ENCODE results near the gene ELF5.

The ELF5 gene

DNA sequence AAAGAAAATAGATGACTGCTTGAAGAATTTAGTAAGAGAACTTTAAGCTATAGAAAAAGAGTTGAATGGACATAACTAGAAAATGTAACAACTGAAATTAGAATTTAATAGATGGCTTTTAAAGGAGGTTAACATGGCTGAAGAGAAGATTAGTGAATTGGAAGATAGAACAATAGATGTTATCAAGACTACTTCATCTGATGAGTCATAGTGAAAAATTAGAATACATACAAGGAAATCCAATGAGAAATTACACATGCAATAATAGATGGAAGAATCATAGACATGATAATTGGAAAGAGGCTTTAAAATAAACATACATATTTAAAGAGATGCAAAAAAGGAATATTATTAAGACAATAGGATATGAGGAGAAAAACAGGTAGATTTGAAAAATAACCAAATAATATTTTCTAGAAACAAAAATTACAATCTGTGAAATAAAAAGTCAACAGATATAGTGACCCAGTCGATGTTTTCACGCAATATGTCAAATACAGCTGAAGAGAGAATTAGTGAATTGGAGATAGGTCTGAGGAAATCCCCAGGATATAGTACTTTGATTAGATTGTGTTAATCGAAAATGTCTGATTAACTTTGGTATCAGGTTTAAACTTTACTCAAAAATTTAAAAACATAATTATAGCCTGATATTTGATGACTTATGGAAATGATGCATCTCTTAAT is 46.6 kb downstream of the ELF5 start:
- no peak for ATAC-seq (replicated peaks)
- H3K27ac Mint-ChIP-seq = no peak overlapping the region
- H3K4me1 Mint-ChIP-seq = peaks cover 5 to 6% of the 10 kb centered on the region in 2 donors
- H3K9me3 Mint-ChIP-seq = peaks cover 6 to 10% of the 10 kb centered on the region in 2 donors
- H3K4me3 Mint-ChIP-seq = no peak overlapping the region
- H3K27me3 Mint-ChIP-seq = no peaks in the 10 kb centered on the region
- peaks cover 52 to 62% of the 10 kb centered on the region in 2 donors for H3K36me3 Mint-ChIP-seq
- no peak for DNase-seq

DNA sequence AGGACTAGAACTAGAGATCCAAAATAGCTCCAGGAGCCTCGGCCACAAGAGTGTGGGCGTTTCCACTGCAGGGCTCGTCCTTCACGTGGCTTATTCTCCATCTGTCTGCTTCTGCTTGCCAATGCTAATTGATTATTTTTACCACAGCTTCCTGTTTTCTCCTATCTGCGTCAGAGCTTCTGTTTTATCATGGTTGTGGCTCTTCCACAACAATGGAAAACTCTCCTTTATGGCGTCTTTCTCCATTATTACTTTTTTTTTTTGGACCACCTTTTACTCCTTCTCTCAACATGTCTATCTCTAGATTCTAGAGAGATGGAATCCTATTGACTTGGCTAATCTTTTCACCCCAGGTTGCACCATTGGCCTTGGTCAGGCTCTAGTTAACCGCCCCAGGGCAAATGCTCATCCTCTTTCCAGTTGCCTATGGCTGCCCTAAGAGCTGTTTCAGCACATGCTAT is 49.0 kb downstream of the ELF5 start:
- H3K4me1 Mint-ChIP-seq = peaks cover 5 to 6% of the 10 kb centered on the region in 2 donors
- no peak overlapping the region for H3K4me3 Mint-ChIP-seq
- H3K27me3 Mint-ChIP-seq = no peaks in the 10 kb centered on the region
- peak in 1 of 2 donors; percentile 42 for ATAC-seq (replicated peaks)
- DNase-seq = no peak
- peaks cover 52 to 72% of the 10 kb centered on the region in 2 donors for H3K36me3 Mint-ChIP-seq
- H3K27ac Mint-ChIP-seq = peak overlapping the region; percentile 83
- H3K9me3 Mint-ChIP-seq = peaks cover 6 to 10% of the 10 kb centered on the region in 2 donors

DNA sequence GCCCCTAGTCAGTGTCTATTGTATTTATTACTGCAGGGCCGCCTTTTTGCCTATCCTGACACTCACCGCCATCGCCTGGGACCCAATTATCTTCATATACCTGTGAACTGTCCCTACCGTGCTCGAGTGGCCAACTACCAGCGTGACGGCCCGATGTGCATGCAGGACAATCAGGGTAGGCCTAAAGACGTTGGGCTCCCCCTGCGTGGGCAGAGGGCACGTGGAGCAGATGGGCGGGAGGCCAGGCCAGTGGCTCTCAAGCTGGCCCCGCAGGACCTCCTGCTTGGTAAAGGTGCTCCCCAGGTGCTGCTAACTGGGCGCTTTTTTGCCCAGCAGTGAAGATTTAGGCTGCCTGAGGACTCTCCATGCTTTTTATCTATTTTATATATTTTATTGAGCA is 52.4 kb downstream of the ELF5 start:
- no peak for ATAC-seq (replicated peaks)
- H3K4me1 Mint-ChIP-seq = peaks cover 3 to 6% of the 10 kb centered on the region in 2 donors
- no peak overlapping the region for H3K27ac Mint-ChIP-seq
- DNase-seq = no peak
- H3K4me3 Mint-ChIP-seq = no peak overlapping the region
- H3K36me3 Mint-ChIP-seq = peaks cover 60 to 71% of the 10 kb centered on the region in 2 donors
- H3K27me3 Mint-ChIP-seq = no peaks in the 10 kb centered on the region
- H3K9me3 Mint-ChIP-seq = peaks cover 2 to 4% of the 10 kb centered on the region in 2 donors

DNA sequence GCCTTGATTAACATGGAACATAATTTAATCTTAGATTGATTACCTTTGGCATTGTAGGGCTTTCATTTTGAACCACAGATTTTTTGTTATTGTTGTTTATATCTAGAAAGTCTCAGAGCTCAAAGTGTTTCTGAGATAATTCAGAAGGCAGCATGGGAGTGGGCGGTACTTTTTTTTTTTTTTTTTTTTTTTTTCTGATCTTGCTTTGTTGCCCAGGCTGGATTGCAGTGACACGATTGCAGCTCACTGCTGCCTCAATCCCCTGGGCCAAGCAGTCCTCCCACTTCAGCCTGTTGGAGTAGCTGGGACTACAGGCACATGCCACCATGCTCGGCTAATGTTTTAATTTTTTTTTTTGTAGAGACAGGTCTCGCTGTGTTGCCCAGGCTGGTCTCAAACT is 53.3 kb downstream of the ELF5 start:
- peaks cover 0 to 4% of the 10 kb centered on the region in 2 donors for H3K9me3 Mint-ChIP-seq

GRCh38 chr11:34459507-34460162 is 54.0 kb downstream of the ELF5 start:
- Mint-ChIP-seq H3K4me3 (no peak overlapping the region), H3K27me3 (no peaks in the 10 kb centered on the region), H3K27ac (no peak overlapping the region), H3K9me3 (peaks cover 0 to 2% of the 10 kb centered on the region in 2 donors), H3K4me1 (peaks cover 1 to 3% of the 10 kb centered on the region in 2 donors), H3K36me3 (peaks cover 52 to 65% of the 10 kb centered on the region in 2 donors)
- DNase-seq = no peak
- no peak for ATAC-seq (replicated peaks)

More for the DNA sequence above, 53.3 kb downstream of the ELF5 start:
- Mint-ChIP-seq H3K36me3 (peaks cover 52 to 66% of the 10 kb centered on the region in 2 donors), H3K27ac (no peak overlapping the region), H3K27me3 (no peaks in the 10 kb centered on the region), H3K4me3 (no peak overlapping the region), H3K4me1 (peaks cover 3 to 6% of the 10 kb centered on the region in 2 donors)
- DNase-seq (no peak), ATAC-seq (replicated peaks) (no peak)

DNA sequence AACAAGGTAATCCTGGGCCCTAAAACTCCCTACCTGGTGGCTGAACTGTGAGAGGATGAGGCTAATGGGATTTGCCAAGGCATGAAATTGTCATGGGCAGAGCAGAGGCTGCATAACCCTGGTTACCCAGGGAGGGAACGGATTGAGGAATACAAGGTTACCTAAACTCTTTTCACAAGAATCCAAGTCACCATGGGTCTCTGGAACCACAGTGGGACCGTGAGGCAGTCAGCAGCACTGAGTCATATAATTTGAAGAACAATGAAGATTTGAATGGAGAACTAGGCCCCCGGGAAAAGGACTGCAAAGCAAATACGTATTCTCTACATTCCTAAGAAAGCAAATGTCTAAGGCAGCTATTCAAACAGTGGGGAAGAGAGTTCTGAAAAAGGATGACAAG is 55.1 kb downstream of the ELF5 start:
- Mint-ChIP-seq H3K9me3 (no peaks in the 10 kb centered on the region), H3K27me3 (no peaks in the 10 kb centered on the region), H3K4me3 (no peak overlapping the region), H3K36me3 (peaks cover 45 to 59% of the 10 kb centered on the region in 2 donors), H3K4me1 (no peaks in the 10 kb centered on the region), H3K27ac (no peak overlapping the region)
- DNase-seq (no peak), ATAC-seq (replicated peaks) (no peak)

GRCh38 chr11:34457607-34458006 is 56.0 kb downstream of the ELF5 start:
- ATAC-seq (replicated peaks) (no peak), DNase-seq (no peak)
- H3K27ac Mint-ChIP-seq = no peak overlapping the region
- H3K27me3 Mint-ChIP-seq = no peaks in the 10 kb centered on the region
- no peak overlapping the region for H3K4me3 Mint-ChIP-seq
- H3K9me3 Mint-ChIP-seq = no peaks in the 10 kb centered on the region
- H3K4me1 Mint-ChIP-seq = no peaks in the 10 kb centered on the region
- H3K36me3 Mint-ChIP-seq = peaks cover 43 to 56% of the 10 kb centered on the region in 2 donors

DNA sequence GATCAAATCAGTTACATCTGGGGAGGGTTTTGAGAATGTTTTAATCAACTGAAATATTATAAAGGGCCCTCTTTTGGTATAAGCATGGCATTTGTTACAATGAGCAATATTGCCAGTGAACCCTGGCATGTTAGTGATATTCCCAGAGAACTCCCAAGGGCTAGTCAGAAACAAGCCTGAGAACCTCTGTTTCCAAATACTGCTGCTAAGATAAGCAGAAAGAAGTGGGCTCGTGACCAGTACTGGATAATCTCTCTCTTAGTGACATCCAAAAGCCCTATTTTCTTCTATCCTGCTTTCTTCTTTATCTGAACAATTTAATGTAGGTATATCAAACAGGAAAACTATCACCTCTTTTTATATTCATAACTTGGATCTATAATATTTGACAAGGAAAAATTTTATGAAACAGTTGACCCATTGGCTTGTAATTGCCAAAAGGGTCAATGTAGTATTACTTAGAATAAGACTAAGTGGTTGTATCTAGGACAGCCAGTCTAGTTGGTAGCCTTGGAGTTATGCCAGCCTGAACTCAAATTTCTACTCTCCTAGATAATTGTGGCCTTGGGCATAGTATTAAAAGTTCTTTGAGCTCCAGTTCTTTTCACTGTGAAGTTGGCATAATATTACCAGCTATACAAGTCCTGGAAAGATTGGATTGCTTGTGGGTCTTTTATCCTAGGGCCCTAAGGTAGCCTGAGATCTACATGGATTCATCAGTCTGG is 59.1 kb downstream of the ELF5 start:
- H3K4me1 Mint-ChIP-seq = peaks cover 4 to 5% of the 10 kb centered on the region in 2 donors
- no peak for ATAC-seq (replicated peaks)
- DNase-seq = no peak
- no peaks in the 10 kb centered on the region for H3K9me3 Mint-ChIP-seq
- no peak overlapping the region for H3K4me3 Mint-ChIP-seq
- no peaks in the 10 kb centered on the region for H3K27me3 Mint-ChIP-seq
- H3K27ac Mint-ChIP-seq = no peak overlapping the region
- peaks cover 41 to 51% of the 10 kb centered on the region in 2 donors for H3K36me3 Mint-ChIP-seq

- no peak for DNase-seq
- no peak overlapping the region for H3K4me3 Mint-ChIP-seq
- H3K27ac Mint-ChIP-seq = no peak overlapping the region
- H3K27me3 Mint-ChIP-seq = no peaks in the 10 kb centered on the region
- peaks cover 19 to 39% of the 10 kb centered on the region in 2 donors for H3K4me1 Mint-ChIP-seq
- ATAC-seq (replicated peaks) = no peak
- no peaks in the 10 kb centered on the region for H3K9me3 Mint-ChIP-seq
- peaks cover 21 to 39% of the 10 kb centered on the region in 2 donors for H3K36me3 Mint-ChIP-seq
Measured at GRCh38 chr11:34451053-34451452, 62.5 kb downstream of the ELF5 start.

- DNase-seq = no peak
- Mint-ChIP-seq H3K36me3 (peaks cover 18 to 33% of the 10 kb centered on the region in 2 donors), H3K27me3 (no peaks in the 10 kb centered on the region), H3K4me1 (peaks cover 29 to 60% of the 10 kb centered on the region in 2 donors), H3K27ac (peak overlapping the region; percentile 56), H3K9me3 (no peaks in the 10 kb centered on the region), H3K4me3 (no peak overlapping the region)
- ATAC-seq (replicated peaks) = peak; percentile 54 to 61
Measured at GRCh38 chr11:34449013-34449412, 64.6 kb downstream of the ELF5 start.

DNA sequence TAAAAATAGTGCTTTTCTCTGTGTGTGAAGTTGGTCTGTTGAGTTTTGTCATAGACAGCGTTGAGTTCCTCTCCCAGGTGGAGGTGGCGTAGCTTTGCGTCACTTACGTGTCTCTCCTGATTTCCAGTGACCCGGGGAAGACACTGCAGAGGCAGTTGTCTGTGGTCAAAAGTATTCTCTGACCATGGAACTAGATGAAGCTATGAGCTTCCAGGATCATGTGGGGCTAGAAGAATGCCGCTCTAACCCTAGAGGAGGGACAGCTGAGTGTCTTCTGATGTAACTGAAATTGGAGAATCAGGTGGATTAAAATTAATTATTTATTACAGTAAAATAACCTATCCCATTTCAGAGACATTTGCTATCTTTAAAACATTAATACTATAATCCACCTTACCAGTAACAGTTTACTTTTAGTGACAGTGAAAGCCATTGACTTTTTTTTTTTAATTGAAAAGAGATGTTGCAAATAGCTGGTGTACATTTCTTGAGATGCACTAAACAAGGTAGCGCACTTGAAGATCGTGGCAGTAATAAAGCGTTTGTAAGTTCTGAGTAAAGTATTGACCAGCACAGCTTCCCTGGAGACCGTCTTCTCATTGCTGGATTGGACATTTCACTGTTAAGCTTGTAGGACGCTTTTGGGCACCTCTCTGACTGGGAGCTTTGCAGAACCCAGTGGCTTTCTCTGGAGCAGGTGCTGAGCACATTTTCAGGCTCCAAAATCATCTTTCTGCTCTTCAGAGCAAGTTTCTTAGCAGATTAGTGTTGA is 65.2 kb downstream of the ELF5 start:
- Mint-ChIP-seq H3K9me3 (no peaks in the 10 kb centered on the region), H3K4me3 (peak overlapping the region in 1 of 2 donors; percentile 8), H3K27ac (peak overlapping the region; percentile 56), H3K36me3 (peaks cover 16 to 33% of the 10 kb centered on the region in 2 donors), H3K27me3 (no peaks in the 10 kb centered on the region), H3K4me1 (peaks cover 34 to 66% of the 10 kb centered on the region in 2 donors)
- DNase-seq = no peak
- no peak for ATAC-seq (replicated peaks)

DNA sequence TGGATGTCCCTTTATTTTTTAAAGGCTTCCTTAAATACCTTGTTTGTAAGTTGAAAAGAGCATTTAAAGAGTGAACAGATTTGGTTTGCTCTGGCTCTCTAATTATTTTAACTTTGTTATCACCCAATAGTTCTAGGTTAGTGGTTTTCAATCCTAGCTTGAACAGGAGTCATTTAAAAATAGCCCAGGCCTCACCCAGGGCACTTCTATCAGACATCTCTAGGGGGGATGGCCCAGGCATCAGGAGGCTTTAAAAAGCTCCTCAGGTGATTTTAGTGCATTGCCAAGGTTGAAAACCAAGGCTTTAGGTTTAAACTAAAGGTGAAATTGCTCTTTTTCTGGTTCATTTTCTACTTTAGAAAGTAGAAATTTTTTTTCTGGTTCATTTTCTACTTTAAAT is 66.5 kb downstream of the ELF5 start:
- Mint-ChIP-seq H3K27ac (no peak overlapping the region), H3K9me3 (no peaks in the 10 kb centered on the region), H3K4me3 (no peak overlapping the region), H3K36me3 (peaks cover 10 to 26% of the 10 kb centered on the region in 2 donors), H3K27me3 (no peaks in the 10 kb centered on the region), H3K4me1 (peaks cover 41 to 78% of the 10 kb centered on the region in 2 donors)
- DNase-seq (no peak), ATAC-seq (replicated peaks) (no peak)

DNA sequence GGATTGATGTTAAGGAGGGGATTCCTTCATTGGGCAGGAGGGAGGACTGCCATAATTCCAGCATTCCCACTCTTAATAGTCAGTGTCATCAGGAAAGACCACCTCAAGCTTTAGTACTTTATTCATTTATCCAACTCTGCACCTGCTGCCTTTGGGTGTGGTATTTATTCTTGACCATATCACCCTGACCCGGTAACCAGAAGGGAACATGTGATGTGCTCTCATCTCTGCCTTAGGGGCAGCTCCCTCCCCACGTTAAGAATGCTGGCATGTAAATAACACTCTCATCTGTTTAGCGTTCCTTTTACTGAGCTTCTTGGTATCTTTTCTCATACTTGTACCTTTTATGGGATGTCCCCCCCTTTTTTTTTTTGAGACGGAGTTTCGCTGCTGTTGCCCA is 67.2 kb downstream of the ELF5 start:
- Mint-ChIP-seq H3K36me3 (peaks cover 6 to 22% of the 10 kb centered on the region in 2 donors), H3K4me3 (no peak overlapping the region), H3K27me3 (no peaks in the 10 kb centered on the region), H3K27ac (peak overlapping the region; percentile 47), H3K9me3 (no peaks in the 10 kb centered on the region), H3K4me1 (peaks cover 41 to 78% of the 10 kb centered on the region in 2 donors)
- ATAC-seq (replicated peaks) = no peak
- no peak for DNase-seq

GRCh38 chr11:34445956-34446355 is 67.6 kb downstream of the ELF5 start:
- DNase-seq (no peak), ATAC-seq (replicated peaks) (peak in 1 of 2 donors; percentile 49)
- H3K27ac Mint-ChIP-seq = no peak overlapping the region
- no peaks in the 10 kb centered on the region for H3K27me3 Mint-ChIP-seq
- H3K36me3 Mint-ChIP-seq = peaks cover 6 to 22% of the 10 kb centered on the region in 2 donors
- peaks cover 41 to 78% of the 10 kb centered on the region in 2 donors for H3K4me1 Mint-ChIP-seq
- no peak overlapping the region for H3K4me3 Mint-ChIP-seq
- no peaks in the 10 kb centered on the region for H3K9me3 Mint-ChIP-seq

All from stimulated activated naive B cell treated with anti-CD40 and anti-IgM and Interleukin-4, amounts not matched to agents 10 μg/mL and 1 μg/mL and 100 μg/mL, for 72 hours (primary cell).